Melanocyte of skin (primary cell): ENCODE data around the gene PLCH2. TPM values are rescaled to one million over a fixed set of nuclear protein-coding genes. Genes with fewer than 3 reads are reported as not detected.

Experiments
- total RNA-seq, 2 donors: library from RNA; depleted of rRNA; stranded (reverse); fragments of >200 nt; gene quantifications; 2 replicates each; pipeline ENCODE4 v1.2.3, GENCODE V29; 2012

Gene PLCH2, protein sequence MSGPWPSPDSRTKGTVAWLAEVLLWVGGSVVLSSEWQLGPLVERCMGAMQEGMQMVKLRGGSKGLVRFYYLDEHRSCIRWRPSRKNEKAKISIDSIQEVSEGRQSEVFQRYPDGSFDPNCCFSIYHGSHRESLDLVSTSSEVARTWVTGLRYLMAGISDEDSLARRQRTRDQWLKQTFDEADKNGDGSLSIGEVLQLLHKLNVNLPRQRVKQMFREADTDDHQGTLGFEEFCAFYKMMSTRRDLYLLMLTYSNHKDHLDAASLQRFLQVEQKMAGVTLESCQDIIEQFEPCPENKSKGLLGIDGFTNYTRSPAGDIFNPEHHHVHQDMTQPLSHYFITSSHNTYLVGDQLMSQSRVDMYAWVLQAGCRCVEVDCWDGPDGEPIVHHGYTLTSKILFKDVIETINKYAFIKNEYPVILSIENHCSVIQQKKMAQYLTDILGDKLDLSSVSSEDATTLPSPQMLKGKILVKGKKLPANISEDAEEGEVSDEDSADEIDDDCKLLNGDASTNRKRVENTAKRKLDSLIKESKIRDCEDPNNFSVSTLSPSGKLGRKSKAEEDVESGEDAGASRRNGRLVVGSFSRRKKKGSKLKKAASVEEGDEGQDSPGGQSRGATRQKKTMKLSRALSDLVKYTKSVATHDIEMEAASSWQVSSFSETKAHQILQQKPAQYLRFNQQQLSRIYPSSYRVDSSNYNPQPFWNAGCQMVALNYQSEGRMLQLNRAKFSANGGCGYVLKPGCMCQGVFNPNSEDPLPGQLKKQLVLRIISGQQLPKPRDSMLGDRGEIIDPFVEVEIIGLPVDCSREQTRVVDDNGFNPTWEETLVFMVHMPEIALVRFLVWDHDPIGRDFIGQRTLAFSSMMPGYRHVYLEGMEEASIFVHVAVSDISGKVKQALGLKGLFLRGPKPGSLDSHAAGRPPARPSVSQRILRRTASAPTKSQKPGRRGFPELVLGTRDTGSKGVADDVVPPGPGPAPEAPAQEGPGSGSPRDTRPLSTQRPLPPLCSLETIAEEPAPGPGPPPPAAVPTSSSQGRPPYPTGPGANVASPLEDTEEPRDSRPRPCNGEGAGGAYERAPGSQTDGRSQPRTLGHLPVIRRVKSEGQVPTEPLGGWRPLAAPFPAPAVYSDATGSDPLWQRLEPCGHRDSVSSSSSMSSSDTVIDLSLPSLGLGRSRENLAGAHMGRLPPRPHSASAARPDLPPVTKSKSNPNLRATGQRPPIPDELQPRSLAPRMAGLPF (N-terminal part only)
- total RNA-seq, result not detected

DNA sequence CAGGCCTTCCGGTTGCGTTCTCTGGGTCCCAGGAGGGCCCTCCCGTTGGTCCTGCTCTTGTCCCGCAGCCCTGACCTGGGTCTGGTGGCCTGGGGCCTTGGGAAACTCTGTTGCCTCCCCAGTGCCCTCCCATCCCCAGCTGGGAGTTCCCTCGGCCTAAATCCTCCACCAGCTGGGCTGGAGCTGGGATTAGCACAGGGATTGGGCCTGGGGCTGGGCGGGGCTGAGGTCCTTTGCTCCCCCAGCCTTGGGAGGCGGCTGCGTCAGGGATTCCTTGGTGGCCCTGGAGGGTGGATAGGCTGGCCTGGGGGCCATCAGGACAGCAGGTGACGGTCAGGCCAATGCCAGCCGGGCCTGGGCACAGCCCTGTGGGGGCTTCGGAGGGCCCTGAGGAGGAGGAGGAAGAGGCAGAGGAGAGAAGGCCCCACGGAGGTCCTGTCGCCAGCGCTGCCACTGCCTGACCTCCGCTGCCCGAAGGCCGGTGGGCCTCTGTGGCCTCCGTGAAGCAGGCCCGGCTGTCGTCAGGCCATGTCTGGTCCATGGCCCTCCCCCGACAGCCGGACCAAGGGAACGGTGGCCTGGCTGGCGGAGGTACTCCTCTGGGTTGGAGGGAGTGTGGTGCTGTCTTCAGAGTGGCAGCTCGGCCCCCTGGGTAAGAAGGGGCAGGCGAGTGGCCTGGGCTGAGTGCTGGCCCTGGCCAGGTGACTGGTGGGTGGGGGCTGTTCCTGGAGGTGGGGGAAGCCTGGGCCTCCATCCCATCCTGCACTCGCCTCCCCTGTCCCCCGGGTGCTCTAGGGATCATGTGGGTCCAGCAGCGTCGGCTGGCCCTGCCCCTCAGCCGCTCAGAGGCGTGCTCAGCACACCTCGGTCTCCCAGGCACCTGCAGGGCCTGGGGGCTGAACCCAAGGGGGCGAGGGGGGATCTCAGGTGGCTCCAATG lies at the start of gene PLCH2:
Gene PLCH2 (plus strand): TSS at position 229 of the 939 bp plus-strand sequence. CDS start 300 bp downstream, at position 529.

DNA sequence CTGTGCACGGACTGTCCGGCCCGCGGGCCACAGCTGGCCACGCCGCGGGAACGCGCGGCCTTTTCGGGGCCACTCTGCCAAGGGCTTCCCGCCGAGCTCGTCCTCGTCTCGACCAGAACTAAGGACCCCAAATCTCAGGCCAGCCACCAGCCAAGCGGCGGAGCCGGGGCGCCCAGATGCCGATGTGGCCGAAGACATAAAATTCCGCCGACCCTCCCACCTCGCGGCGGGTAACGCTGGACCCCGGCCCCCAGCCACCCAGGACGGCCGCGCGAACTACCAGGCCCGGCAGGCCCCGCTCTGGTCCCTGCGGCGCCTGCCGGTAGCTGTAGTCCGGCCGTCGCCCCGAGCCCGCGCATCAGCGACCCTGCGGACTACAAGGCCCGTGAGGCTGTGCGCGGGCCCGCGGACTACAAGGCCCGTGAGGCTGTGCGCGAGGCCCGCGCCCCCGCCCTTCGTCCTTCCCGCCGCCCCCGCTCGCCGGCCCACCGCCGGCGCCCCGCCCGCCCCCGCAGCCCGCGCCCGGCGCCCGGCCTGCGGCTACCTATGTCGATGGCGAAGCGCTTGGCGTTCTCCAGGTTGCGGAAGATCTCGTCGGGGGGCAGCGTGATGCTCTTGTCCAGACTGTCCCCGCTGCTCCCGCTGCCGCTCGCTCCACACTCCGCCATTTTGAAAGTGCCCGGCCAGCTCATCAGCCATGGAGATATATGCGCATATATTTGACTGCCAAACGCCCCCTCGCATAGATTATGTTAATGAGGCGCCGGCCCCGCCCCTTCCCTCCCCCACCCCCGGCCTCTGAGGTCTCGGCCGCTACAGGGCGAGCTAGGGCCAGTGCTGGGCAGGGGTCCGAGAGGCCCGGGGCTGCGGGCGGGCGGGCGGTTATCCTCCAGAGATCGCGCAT lies 50.1 kb downstream of the PLCH2 start, which contains the start of gene PANK4:
Gene PANK4 (minus strand): TSS at position 677 of the 904 bp plus-strand sequence. CDS start 9 bp downstream, at position 668.

DNA sequence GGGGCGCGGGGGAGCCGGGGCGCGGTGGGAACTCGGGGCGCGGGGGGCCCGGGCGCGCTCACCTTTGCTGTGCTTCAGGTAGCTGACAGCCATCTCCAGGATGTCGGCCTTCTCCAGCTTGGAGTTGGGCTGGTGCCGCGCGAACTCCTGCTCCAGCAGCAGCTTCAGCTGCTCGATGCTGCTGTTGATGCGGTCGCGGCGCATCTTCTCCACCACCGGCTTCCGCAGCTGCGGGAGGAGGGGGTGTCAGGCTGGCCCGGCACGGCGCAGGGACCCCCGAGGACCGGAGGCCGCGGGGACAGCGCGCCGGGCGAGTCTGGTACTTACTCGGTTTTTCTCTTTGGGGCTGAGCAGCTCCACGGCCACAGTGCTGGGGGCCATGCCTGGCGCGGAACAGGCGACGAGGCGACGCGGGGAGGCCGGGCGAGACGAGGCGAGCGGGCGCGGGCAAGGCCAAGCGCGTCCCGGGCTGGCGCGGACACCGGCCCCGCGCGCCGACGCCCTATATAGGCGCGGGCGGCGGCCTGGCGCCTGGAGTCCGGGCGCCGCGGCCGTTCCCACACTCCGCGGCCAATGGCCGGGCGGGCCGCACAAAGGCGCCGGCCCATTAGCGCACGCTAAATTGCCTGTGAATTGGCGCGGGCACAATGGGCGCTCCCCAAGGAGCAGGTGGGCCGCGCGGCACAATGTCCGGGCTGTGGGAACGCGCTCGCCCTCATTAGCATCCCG lies 53.9 kb downstream of the PLCH2 start, which contains the start of gene HES5:
Gene HES5 (minus strand): TSS at position 480 of the 729 bp plus-strand sequence. CDS start 99 bp downstream, at position 381.

Other genes starting within 250 kb of the PLCH2 start
- gene SKI, start 248.0 kb upstream of the PLCH2 start, total RNA-seq, result 10 to 100 TPM; 14.5 to 20.3 TPM
- 10 to 100 TPM in 1 of 2 donors, 1 to 10 TPM in 1; 7.2 to 10.3 TPM for gene MORN1, start 84.7 kb upstream of the PLCH2 start, total RNA-seq
- gene RER1, start 84.4 kb upstream of the PLCH2 start, total RNA-seq, result 10 to 100 TPM; 51.3 to 70.9 TPM
- gene PEX10, start 63.7 kb upstream of the PLCH2 start, total RNA-seq, result 10 to 100 TPM; 32.3 to 38.0 TPM
- 10 to 100 TPM; 31.0 to 32.0 TPM for gene PANK4, start 50.3 kb downstream of the PLCH2 start, total RNA-seq
- under 1 TPM in 1 of 2 donors, not detected in 1; 0.67 TPM for gene HES5, start 54.0 kb downstream of the PLCH2 start, total RNA-seq
- gene TNFRSF14, start 80.1 kb downstream of the PLCH2 start, total RNA-seq, result 100 to 1,000 TPM; 243 to 244 TPM
- gene PRXL2B, start 110.5 kb downstream of the PLCH2 start, total RNA-seq, result 10 to 100 TPM; 23.4 to 34.3 TPM
- not detected for gene MMEL1, start 156.7 kb downstream of the PLCH2 start, total RNA-seq